Measurements from ENCODE around the gene SEH1L. TPM values are rescaled to one million over a fixed set of nuclear protein-coding genes. Genes with fewer than 3 reads are reported as not detected.

Gene SEH1L
- polyA plus RNA-seq, 1 donor (not counting 4 experiments of a cell fraction or from before 2014, with no cell fraction given), result 60.5 TPM

- Histone ChIP-seq H3K9ac (ENCODE audit: control insufficient read depth, extremely low read depth, insufficient read depth, low read length) (no peak overlapping the region), H4K20me1 (ENCODE audit: control insufficient read depth, extremely low read depth, insufficient read depth, low read length) (no peaks in the 10 kb centered on the region), H2AFZ (ENCODE audit: control insufficient read depth, low read length) (no peak overlapping the region), H3K4me3 (ENCODE audit: control insufficient read depth in 2 of 3, extremely low read depth in 1 of 3, insufficient read depth in 2 of 3, low read depth in 1 of 3, low read length in 3 of 3) (no peak overlapping the region), H3K79me2 (ENCODE audit: control insufficient read depth, insufficient read depth, low read length) (peaks cover 28% of the 10 kb centered on the region), H3K4me2 (ENCODE audit: control insufficient read depth, extremely low read depth, insufficient read depth, low read depth, low read length) (no peak overlapping the region), H3K9me1 (ENCODE audit: control insufficient read depth, extremely low read depth, insufficient read depth, low read length) (no peaks in the 10 kb centered on the region), H3K27ac (ENCODE audit: control insufficient read depth, insufficient read depth, low read length) (no peak overlapping the region), H3K9me3 (ENCODE audit: control insufficient read depth, low read depth, low read length) (no peaks in the 10 kb centered on the region), H3K36me3 (ENCODE audit: control insufficient read depth in 2 of 2, extremely low read depth in 1 of 2, insufficient read depth in 2 of 2, low read length in 2 of 2) (peaks cover 0 to 14% of the 10 kb centered on the region in 2 experiments), H3K4me1 (ENCODE audit: control insufficient read depth, extremely low read depth, insufficient read depth, low read length) (peaks cover 16% of the 10 kb centered on the region), H3K27me3 (ENCODE audit: control insufficient read depth, extremely low read depth, insufficient read depth, low read length) (no peaks in the 10 kb centered on the region)
- DNase-seq (ENCODE audit: low read depth, low spot score), result no peak
- no peak for TF ChIP-seq EZH2 (IDR thresholded peaks at IDR 0.05; ENCODE audit: low read length)
- TF ChIP-seq, protein P1, sequence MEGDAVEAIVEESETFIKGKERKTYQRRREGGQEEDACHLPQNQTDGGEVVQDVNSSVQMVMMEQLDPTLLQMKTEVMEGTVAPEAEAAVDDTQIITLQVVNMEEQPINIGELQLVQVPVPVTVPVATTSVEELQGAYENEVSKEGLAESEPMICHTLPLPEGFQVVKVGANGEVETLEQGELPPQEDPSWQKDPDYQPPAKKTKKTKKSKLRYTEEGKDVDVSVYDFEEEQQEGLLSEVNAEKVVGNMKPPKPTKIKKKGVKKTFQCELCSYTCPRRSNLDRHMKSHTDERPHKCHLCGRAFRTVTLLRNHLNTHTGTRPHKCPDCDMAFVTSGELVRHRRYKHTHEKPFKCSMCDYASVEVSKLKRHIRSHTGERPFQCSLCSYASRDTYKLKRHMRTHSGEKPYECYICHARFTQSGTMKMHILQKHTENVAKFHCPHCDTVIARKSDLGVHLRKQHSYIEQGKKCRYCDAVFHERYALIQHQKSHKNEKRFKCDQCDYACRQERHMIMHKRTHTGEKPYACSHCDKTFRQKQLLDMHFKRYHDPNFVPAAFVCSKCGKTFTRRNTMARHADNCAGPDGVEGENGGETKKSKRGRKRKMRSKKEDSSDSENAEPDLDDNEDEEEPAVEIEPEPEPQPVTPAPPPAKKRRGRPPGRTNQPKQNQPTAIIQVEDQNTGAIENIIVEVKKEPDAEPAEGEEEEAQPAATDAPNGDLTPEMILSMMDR (optimal IDR thresholded peaks at IDR 0.05 in 1 of 3, IDR thresholded peaks at IDR 0.05 in 1 of 3, conservative IDR thresholded peaks at IDR 0.05 in 1 of 3; ENCODE audit: extremely low read depth in 1 of 3, insufficient read depth in 2 of 3, low read length in 3 of 3), result no peak
- no peak for FAIRE-seq
- dilution Hi-C loops (cut with MboI; ENCODE audit: extremely low pct_ligation_motif_present, low sequenced_read_pairs), result no loop called here
Observed at GRCh38 chr18:13022644-13023043, 74.8 kb downstream of the SEH1L start.

DNA sequence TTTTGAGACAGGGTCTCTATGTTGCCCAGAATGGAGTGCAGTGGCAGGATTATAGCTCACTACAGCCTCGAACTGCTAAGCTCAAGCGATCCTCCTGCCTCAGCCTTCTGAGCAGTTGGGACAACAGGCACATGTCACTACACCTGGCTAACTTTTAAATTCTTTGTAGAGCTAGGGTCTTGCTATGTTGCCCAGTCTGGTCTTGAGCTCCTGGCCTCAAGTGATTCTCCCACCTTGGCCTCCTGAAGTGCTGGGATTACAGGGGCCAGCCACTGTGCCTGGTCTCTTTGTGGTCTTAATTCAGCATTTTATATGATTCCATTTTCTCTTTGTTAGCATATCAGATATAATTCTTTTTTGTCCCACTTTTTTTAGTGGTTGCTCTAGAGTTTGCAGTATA, 77.4 kb downstream of the SEH1L start:
- H3K4me2 ChIP-seq (ENCODE audit: control insufficient read depth, extremely low read depth, insufficient read depth, low read depth, low read length), result no peak overlapping the region
- H3K27ac ChIP-seq (ENCODE audit: control insufficient read depth, insufficient read depth, low read length), result no peak overlapping the region
- H3K27me3 ChIP-seq (ENCODE audit: control insufficient read depth, extremely low read depth, insufficient read depth, low read length), result no peaks in the 10 kb centered on the region
- H3K9me3 ChIP-seq (ENCODE audit: control insufficient read depth, low read depth, low read length), result no peaks in the 10 kb centered on the region
- TF ChIP-seq, protein P1 (optimal IDR thresholded peaks at IDR 0.05 in 1 of 3, IDR thresholded peaks at IDR 0.05 in 1 of 3, conservative IDR thresholded peaks at IDR 0.05 in 1 of 3; ENCODE audit: extremely low read depth in 1 of 3, insufficient read depth in 2 of 3, low read length in 3 of 3), result no peak
- no peak for TF ChIP-seq EZH2 (IDR thresholded peaks at IDR 0.05; ENCODE audit: low read length)
- H3K36me3 ChIP-seq (ENCODE audit: control insufficient read depth in 2 of 2, extremely low read depth in 1 of 2, insufficient read depth in 2 of 2, low read length in 2 of 2), result peaks cover 3 to 11% of the 10 kb centered on the region in 2 experiments
- H2AFZ ChIP-seq (ENCODE audit: control insufficient read depth, low read length), result no peak overlapping the region
- H3K79me2 ChIP-seq (ENCODE audit: control insufficient read depth, insufficient read depth, low read length), result peaks cover 26% of the 10 kb centered on the region
- DNase-seq (ENCODE audit: low read depth, low spot score) (no peak), FAIRE-seq (no peak)
- H3K9ac ChIP-seq (ENCODE audit: control insufficient read depth, extremely low read depth, insufficient read depth, low read length), result no peak overlapping the region
- H3K4me3 ChIP-seq (ENCODE audit: control insufficient read depth in 2 of 3, extremely low read depth in 1 of 3, insufficient read depth in 2 of 3, low read depth in 1 of 3, low read length in 3 of 3), result no peak overlapping the region
- H3K4me1 ChIP-seq (ENCODE audit: control insufficient read depth, extremely low read depth, insufficient read depth, low read length), result no peaks in the 10 kb centered on the region
- no peaks in the 10 kb centered on the region for H3K9me1 ChIP-seq (ENCODE audit: control insufficient read depth, extremely low read depth, insufficient read depth, low read length)
- H4K20me1 ChIP-seq (ENCODE audit: control insufficient read depth, extremely low read depth, insufficient read depth, low read length), result no peaks in the 10 kb centered on the region
- dilution Hi-C loops (cut with MboI; ENCODE audit: extremely low pct_ligation_motif_present, low sequenced_read_pairs), result no loop called here

Data from keratinocyte (primary cell).